HEK293T (cell line): ENCODE results near the gene VPS37B.

Experiments
- CTCF ChIA-PET: fragments of 350-600 bp; formaldehyde crosslinking; extraction: SDS; loops from one replicate; lab custom pipeline; 2021; ENCODE audit warnings: antibody characterized with exemption, inconsistent platforms; lab: Yijun Ruan, JAX
- POLR2A ChIA-PET: fragments of 350-600 bp; formaldehyde crosslinking; extraction: SDS; loops from one replicate; lab custom pipeline; 2020; ENCODE audit warnings: antibody characterized with exemption, inconsistent platforms; lab: Yijun Ruan, JAX
- DNase-seq: peaks from one replicate; pipeline ENCODE4 v3.0.0; 2012; ENCODE audit warnings: mixed read lengths; ENCODE audit errors: extremely low spot score
- ARNT ChIP-seq: fragments of 450-650 bp; IDR thresholded peaks from 2 replicates; pipeline ENCODE4 v1.6.1; 2017; ENCODE audit warnings: mild to moderate bottlenecking
- BHLHE40 ChIP-seq: fragments of 450-650 bp; IDR thresholded peaks from 2 replicates; pipeline ENCODE4 v1.6.1; 2016; ENCODE audit warnings: mild to moderate bottlenecking, moderate library complexity, borderline replicate concordance
- CTBP1 ChIP-seq: fragments of 450-650 bp; IDR thresholded peaks from 2 replicates; pipeline ENCODE4 v1.6.1; 2016; ENCODE audit warnings: borderline replicate concordance
- ELF4 ChIP-seq: fragments of 450-650 bp; IDR thresholded peaks from 2 replicates; pipeline ENCODE4 v1.6.1; 2017; ENCODE audit warnings: antibody characterized with exemption
- FOXA1 ChIP-seq: fragments of 450-650 bp; IDR thresholded peaks from 2 replicates; pipeline ENCODE4 v1.6.1; 2016; ENCODE audit warnings: mild to moderate bottlenecking
- FOXK2 ChIP-seq: fragments of 450-650 bp; IDR thresholded peaks from 2 replicates; pipeline ENCODE4 v1.6.1; 2016; ENCODE audit warnings: mild to moderate bottlenecking
- FOXM1 ChIP-seq: fragments of 450-650 bp; IDR thresholded peaks from 2 replicates; pipeline ENCODE4 v1.6.1; 2017; ENCODE audit warnings: mild to moderate bottlenecking, borderline replicate concordance
- HDGF ChIP-seq: fragments of 450-650 bp; IDR thresholded peaks from 2 replicates; pipeline ENCODE4 v1.6.1; 2017; ENCODE audit warnings: antibody characterized with exemption, borderline replicate concordance
- L3MBTL2 ChIP-seq: fragments of 450-650 bp; conservative IDR thresholded peaks from 2 replicates; pipeline ENCODE4 v1.6.1; 2016; ENCODE audit warnings: mild to moderate bottlenecking
- LEF1 ChIP-seq: fragments of 450-650 bp; IDR thresholded peaks from 2 replicates; pipeline ENCODE4 v1.6.1; 2017; ENCODE audit warnings: mild to moderate bottlenecking, borderline replicate concordance
- NFRKB ChIP-seq: fragments of 450-650 bp; IDR thresholded peaks from 2 replicates; pipeline ENCODE4 v1.6.1; 2016; ENCODE audit warnings: mild to moderate bottlenecking, moderate library complexity
- PKNOX1 ChIP-seq: fragments of 450-650 bp; IDR thresholded peaks from 2 replicates; pipeline ENCODE4 v1.6.1; 2016
- SP1 ChIP-seq: fragments of 450-650 bp; IDR thresholded peaks from 2 replicates; pipeline ENCODE4 v1.6.1; 2017
- SUZ12 ChIP-seq: fragments of 450-650 bp; IDR thresholded peaks from 2 replicates; pipeline ENCODE4 v1.6.1; 2016; ENCODE audit warnings: mild to moderate bottlenecking
- TARDBP ChIP-seq: fragments of 450-650 bp; IDR thresholded peaks from 2 replicates; pipeline ENCODE4 v1.6.1; 2016
- ZNF384 ChIP-seq: fragments of 450-650 bp; IDR thresholded peaks from 2 replicates; pipeline ENCODE4 v1.6.1; 2016

VPS37B gene

GRCh38 chr12:122865268-122866231 lies 30.4 kb downstream of the VPS37B start:
- CTCF ChIA-PET: interaction anchor here (0.8 kb wide), 1 partner anchor 12 kb away, joined by 3 read pairs; no protein-coding TSS in a partner anchor
- no peak for TF ChIP-seq FOXM1
- TF ChIP-seq BHLHE40: no peak
- TF ChIP-seq FOXA1: no peak
- TF ChIP-seq L3MBTL2: no peak
- TF ChIP-seq LEF1: no peak
- TF ChIP-seq HDGF: no peak
- no peak for TF ChIP-seq SP1
- TF ChIP-seq FOXK2: no peak
- TF ChIP-seq TARDBP: no peak
- TF ChIP-seq ELF4: no peak
- no peak for TF ChIP-seq CTBP1
- TF ChIP-seq NFRKB: no peak
- TF ChIP-seq SUZ12: no peak
- no peak for TF ChIP-seq ZNF384
- TF ChIP-seq ARNT: no peak
- TF ChIP-seq PKNOX1: no peak
- POLR2A ChIA-PET: interaction anchor here (0.9 to 1.5 kb wide), 2 partner anchors 15 to 367 kb away, joined by 3 to 4 read pairs; partner anchors contain the start of genes MPHOSPH9 and MTRFR
- no peak for DNase-seq

- no peak for DNase-seq
- ChIA-PET POLR2A (interaction anchor here (0.9 to 1.5 kb wide), 2 partner anchors 16 to 368 kb away, joined by 3 to 4 read pairs; partner anchors contain the start of genes MPHOSPH9 and MTRFR), CTCF (interaction anchor here (0.8 kb wide), 2 partner anchors 11 to 88 kb away, joined by 3 read pairs; no protein-coding TSS in a partner anchor)
- no peak for TF ChIP-seq PKNOX1
- TF ChIP-seq ZNF384: no peak
- TF ChIP-seq SP1: no peak
- TF ChIP-seq HDGF: no peak
- TF ChIP-seq ELF4: no peak
- no peak for TF ChIP-seq FOXK2
- TF ChIP-seq CTBP1: no peak
- TF ChIP-seq FOXM1: no peak
- no peak for TF ChIP-seq SUZ12
- TF ChIP-seq L3MBTL2: no peak
- no peak for TF ChIP-seq LEF1
- no peak for TF ChIP-seq NFRKB
- no peak for TF ChIP-seq BHLHE40
- TF ChIP-seq FOXA1: no peak
- no peak for TF ChIP-seq TARDBP
- TF ChIP-seq ARNT: no peak
These were observed 31.1 kb downstream of the VPS37B start for GRCh38 chr12:122864894-122865253.

GRCh38 chr12:122862872-122863701 lies 32.8 kb downstream of the VPS37B start:
- POLR2A ChIA-PET: interaction anchor here (0.9 kb wide), 1 partner anchor 369 kb away, joined by 3 read pairs; no protein-coding TSS in a partner anchor
- DNase-seq: no peak
- TF ChIP-seq ZNF384 (no peak), NFRKB (no peak), LEF1 (no peak), HDGF (no peak), PKNOX1 (no peak), CTBP1 (no peak), ELF4 (no peak), L3MBTL2 (no peak), FOXA1 (no peak), ARNT (no peak), BHLHE40 (no peak), TARDBP (no peak), FOXK2 (no peak), SUZ12 (no peak), FOXM1 (no peak)
- CTCF ChIA-PET: interaction anchor here (0.5 kb wide), 1 partner anchor 373 kb away, joined by 5 read pairs; no protein-coding TSS in a partner anchor

GRCh38 chr12:122862110-122862634 lies 33.8 kb downstream of the VPS37B start:
- ChIA-PET CTCF (interaction anchor here (0.7 to 2.2 kb wide), 3 partner anchors 41 to 90 kb away, joined by 3 to 16 read pairs (median 4); no protein-coding TSS in a partner anchor), POLR2A (interaction anchor here (0.6 kb wide), 1 partner anchor 26 kb away, joined by 3 read pairs; no protein-coding TSS in a partner anchor)
- TF ChIP-seq FOXA1 (no peak), L3MBTL2 (no peak), LEF1 (no peak), CTBP1 (no peak), ARNT (no peak), SP1 (no peak), PKNOX1 (no peak), ELF4 (no peak), ZNF384 (no peak), HDGF (no peak), NFRKB (no peak), BHLHE40 (no peak), TARDBP (no peak), FOXK2 (no peak)

More at GRCh38 chr12:122862110-122862634, 33.8 kb downstream of the VPS37B start:
- DNase-seq: no peak
